ENCODE measurements around the gene CADM2.

Gene CADM2

DNA sequence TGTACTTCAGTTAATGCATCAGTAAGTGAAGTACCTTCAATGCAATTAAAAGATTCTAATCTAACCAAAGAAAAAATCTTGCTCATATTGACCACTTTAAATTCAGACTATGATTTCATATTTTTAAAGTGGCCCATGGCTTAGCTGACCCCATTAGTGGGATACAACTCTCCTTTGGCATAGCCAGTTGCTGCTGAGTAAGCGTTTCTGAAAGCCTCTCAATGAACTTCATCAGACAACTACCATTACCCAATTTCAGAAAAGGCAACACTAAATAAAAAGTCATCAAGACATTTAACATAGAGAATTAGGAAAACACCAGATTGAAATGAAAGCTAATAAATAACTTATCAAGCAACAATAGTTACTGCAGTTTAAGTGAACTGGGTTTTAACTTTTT, 27.0 kb downstream of the CADM2 start:
- no peak for DNase-seq

DNA sequence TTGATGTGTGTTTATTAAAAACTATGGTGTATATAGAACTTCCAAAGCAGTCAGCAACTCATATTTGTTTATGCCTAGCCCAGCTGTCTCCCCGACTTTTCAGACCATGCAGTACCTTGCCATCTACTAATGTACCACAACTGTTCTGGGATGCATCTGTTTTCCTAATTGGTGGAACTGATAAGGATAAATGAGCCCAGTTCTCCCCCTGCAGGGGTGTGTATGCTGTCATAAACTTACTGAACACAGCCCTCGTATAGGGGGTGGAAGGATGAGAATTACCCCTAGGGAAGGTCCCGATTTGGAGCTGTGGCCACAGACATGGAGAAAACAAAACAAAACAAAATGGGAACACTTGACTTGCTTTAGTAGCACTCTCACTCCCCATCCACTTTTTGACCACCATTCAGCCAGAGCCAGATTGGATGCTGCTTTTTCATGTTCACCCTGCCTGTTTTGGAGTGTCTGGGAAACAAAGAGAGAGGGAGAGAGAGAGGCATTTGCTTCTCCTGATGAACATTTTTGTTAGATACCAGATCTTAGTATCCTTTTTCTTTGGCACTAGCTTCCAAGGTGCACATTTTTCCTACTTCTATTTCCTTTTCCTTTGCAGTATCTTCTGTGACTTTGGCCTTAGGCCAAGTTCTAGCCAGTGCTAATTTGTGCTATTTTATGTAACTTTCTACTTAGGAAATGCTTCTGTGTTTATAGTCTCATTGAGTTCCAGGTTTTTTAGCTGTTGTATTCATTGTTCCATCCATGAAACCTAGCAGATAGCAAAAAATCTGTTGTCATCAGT, 29.1 kb downstream of the CADM2 start:
- DNase-seq, result no peak

DNA sequence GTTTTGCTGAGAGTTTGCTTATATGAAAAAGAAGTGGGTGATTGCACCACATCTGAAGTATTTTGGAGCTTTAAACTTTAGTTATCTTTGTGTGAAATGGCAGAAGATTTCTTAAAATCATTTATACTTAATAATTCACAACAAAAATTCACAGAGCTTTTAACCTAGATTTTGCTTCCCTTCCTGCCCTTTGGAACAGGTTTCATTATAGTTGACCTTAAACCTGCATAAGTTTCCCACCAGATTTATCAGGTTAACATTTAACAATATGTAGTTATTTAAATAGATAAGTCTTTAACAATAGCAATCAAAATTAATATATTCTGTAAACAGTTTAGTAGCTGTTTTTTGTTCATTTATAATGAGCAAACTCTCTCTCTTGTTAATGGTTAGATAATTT, 30.3 kb downstream of the CADM2 start:
- DNase-seq, result no peak

DNA sequence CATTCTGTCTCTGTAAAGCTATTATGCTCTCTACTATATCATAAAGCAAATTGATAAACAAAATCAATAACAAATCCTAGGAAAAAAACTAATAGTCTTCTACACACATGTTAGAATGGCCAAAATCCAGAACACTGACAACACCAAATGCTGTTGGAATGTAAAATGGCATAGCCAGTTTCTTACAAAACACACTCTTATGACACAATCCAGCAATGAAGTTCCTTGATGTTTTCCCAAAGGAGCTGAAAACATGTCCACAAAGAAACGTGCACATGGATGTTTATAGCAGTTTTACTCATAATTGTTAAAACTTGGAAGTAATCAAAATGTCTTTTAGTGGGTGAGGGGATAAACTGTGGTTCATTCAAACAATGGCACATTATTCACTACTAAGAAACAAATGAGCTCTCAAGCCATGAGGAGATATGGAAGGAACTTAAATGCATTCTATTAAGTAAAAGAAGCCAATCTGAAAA, 32.7 kb downstream of the CADM2 start:
- DNase-seq, result no peak

DNA sequence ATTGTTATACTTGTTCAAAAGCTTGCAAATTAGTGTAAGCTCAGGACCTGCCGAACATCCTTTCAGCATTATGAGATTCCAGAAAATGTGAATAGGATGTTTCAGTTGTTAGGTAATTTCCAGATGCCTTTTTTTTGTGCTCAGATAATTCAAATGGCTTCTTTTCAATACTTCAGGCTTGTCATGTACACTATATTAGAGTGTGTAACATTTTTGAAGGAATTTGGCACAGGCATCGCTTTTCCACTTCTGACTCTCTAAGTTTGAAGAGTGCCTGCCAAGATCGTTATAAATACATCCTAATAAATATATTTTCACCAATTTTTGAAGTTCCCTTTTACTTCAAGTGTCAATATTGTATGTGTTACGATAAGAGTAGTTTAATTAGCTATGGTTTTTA, 35.2 kb downstream of the CADM2 start:
- no peak for DNase-seq

DNA sequence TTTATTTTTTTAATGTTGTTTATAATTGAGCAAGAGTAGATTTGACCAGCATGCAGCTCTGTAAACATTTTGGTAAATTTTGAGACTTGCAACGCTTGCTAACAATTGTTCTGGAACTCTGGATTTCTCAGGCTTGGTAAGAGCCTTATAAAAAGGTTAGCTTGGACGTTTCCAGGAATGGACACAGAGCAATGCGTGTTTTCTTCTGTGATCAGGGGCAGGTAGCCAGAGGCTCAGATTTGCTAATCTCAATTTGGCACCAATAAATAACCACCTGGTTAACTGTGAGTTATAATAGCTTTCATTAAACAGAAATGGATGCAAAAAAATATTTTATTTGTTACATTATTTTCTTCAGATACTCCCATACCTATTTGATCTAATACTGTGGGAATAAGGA, 39.8 kb downstream of the CADM2 start:
- no peak for DNase-seq

DNA sequence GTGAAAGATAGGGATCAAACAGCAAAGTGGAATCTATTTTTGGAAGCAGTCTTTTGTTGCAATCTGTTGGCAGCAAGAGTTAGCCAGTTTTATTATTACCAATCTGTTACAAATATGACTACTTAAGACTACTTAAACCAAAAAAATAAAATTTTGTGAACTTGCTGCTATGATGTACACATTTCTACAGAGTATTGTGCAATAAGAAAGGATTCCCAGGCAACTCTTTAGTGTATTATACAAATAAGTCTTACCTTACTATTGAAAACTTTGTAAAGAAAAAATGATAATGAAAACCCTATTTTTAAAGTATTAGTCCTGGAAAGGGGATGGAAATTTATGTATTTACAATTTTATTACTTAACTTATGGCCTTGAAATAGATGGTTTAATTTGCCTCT, 44.7 kb downstream of the CADM2 start:
- no peak for DNase-seq

DNA sequence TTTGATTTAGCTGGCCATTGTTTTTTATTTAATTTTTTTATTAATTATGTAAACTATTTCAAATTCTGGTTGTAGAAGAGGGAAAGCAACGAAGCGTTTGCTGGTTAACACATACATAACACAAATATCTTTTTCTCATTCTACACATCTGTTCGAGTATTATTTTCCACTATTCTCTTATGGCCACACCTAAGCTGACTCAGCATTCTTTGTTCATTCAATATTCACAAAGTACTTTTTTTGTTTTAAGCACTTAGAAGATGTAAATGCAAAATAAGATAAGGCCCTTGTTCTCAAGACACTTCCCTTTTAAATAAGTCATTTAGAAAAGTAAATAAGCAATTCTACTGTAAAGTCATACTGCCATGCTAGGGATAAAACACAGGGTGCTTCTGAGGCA, 45.4 kb downstream of the CADM2 start:
- no peak for DNase-seq

DNA sequence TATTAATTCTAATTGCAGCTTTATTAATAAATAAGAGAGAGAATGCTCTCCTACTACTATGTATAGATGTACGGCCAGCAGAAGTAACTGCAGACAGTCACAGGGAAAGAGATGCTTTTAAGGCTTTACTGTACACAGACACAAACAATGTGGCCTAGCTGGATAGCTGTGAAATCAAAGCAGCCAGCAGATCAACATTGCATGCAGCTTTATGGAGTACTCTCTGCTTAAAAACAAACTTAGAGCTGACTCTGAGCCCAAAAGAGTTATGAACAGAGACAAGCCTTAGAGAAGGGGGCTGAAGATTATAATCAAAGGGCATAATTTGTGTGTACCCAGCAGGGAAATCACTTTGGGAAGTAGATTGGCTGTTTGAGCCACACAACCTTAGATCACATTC, 47.2 kb downstream of the CADM2 start:
- DNase-seq, result no peak

DNA sequence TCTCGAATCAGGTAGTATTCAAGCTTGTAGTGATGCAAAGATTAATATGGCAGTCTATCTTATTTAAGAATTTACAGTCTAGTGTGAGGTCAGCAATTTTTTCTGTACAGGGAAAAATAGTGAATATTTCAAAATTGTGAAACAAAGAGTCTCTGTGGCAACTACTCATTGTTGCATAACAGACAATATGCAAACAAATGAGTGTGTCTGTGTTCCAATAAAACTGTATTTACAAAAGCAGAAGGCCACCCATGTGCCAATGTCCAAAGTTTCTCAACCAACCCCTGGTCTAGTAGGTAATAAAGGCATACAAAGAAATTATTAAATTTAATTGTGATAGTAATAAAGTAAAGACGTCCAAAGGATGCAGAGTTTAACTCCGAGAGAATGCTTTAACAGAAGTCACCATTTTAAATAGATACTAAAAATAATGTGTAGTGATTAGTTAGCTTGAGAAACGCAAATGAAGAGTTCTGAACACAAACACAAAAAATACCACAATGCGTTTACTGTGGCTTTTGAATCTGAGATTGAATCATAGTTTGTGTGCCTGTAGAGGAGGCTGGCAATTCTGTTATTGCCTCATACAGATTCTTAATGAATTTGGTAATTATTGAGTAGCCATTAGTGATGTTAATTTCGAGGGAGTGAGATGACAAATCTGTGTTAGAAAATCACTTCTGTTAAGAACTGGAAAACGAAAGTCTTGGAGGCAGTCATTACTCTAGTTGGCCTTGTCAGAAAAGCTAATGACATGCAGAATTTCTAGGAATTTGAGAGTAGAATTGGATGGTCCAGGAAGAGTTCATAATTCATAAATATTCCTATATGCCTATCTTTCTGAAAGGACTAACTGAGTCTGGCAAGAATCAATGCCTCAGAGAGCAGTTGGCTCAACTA, 48.7 kb downstream of the CADM2 start:
- DNase-seq, result no peak

DNA sequence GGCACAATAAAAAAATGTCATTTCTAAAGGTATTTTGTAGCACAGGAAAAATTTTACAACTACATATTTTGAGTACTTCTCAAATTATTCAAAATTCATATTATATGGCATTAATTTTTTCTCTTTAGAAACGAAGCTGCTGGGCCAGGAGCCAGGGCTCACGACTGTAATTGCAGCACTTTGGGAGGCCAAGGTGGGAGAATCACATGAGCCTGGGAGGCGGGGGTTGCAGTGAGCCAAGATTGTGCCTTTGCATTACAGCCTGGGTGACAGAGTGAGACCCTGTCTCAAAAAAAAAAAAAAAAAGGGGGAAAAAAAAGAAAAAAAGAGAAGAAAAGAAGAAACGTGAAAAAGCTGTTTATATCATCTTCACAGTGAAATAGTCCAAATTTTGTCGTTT, 62.0 kb downstream of the CADM2 start:
- DNase-seq, result no peak

DNA sequence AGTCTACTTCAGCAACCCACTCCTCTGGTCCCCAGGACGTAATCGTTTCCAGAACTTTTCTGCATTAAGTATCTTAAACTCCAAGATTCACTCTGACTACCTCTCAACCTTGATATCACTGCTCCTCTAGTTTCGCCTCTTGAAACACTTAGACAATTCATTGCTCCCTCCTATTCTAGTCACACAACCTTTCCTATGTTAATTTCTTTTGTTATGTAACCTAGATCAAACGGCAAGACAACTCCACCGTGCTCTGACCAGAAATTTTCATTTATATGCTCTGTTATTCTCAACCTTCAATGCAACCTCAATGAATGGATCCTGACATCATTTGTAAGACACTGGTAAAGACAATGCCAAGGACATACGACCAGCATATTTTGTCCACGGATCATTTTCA, 71.3 kb downstream of the CADM2 start:
- no peak for DNase-seq

DNA sequence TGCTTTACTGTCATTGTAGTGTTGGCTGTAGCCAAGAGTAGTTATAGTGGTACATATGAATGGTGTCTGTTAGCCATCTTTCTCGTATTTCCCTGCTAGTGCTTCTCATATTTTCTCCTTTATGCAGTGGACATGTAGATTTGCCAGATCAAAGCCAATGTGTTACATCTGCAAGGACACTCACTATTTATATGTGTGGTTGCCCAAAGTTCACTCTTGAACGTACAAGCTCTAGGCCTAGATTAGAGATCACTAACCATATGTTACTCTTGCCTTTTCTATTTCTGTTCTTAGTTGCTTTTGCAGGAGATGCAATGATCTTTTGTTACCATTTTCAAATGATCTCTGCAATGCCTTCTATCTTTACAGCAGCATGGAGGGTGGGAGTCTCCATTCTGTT, 78.4 kb downstream of the CADM2 start:
- no peak for DNase-seq

DNA sequence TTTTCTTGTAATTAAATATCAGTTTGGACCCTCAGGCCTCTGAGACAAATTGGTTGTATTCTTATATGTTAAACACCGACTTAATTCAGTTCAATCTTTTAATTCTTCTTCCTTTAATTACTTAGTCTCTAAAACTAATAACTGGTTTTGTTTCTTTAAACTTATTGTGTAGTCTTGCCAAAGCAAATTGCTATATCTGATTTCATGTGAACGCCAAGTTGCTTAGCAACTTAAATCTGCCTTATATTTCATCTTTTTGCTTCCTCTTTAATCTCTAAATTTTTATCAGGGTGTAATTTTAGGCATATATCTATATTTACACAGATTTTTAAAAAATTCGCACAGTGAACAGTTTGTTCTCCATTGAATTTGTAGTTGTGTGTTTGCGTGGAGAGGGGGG, 82.2 kb downstream of the CADM2 start:
- no peak for DNase-seq

DNA sequence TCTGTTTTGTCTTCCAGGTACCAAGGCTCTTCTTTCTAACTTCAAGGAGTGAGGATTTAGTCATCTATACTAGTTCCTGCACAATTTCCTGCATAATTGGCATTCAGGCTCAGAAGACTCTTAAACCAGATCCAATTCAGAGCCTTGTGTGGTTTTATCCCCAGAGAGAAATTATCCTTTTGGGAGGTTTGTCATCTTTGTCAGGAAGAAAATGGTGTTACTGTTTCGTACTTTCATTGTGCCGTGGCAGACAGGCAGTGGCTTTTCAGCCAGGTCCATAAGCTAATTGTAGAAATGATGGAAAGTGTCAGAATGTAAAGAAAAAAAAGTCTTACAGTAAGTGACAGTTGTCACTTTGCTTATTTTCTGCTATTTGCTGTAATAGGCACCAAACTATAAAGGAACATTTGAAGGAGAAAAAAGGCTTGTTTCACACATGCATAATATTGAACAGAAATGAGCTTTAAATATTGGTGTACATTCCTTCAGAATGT, 82.8 kb downstream of the CADM2 start:
- no peak for DNase-seq

DNA sequence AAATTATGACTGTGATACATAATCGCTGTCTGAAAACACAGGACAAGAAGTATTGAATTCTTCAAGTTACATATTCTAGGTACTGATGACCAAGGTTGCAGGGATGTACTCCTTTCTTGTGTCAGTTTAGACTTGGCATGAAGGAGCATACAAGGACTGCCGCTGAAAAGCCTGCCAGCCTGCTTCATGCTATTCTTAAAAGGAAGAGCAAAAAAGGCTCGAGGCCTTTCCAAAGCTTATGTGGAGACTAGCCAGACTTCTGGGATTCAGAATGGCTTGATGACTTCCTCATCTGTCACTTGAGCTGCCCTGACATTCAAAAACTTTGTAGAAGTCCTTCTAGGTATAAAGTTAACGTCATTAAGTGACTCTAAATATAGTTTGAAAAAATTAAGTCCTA, 92.0 kb downstream of the CADM2 start:
- no peak for DNase-seq

DNA sequence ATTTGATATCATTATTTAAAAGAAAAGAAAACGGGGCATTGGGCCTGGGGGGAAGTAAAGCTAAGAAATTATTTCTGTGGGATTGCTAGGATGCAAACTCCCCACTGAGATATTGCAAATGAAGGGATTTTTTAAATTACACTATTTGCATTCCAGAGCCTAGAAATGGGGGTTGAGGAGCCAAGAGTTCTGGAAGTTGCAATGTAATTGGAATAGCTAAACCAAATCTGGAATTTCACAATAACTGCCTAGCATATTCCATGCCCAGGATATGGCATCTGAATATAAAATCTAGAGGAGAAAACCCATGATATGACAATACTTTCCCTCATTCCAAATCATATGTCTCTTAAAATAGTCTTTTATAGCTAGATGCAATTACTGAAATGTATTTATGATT, 93.0 kb downstream of the CADM2 start:
- DNase-seq, result no peak

DNA sequence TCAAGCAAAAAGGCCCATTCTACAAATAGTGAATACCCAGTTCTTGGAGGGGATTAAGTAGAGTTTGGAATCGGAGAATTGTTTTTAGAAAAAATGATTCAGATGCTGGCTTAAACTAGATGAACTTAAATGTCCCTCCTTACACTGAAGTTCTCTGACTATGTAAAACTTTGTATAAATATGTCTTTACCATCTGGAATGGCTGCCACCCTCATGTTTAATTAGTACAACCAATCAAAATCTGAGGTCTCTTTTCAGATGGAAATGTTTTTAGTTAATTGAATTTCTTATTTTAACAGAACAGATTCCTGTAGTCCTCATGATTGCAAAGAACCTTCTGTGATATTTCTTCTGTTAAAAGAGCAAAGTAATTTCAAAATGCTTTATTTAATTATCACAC, 94.8 kb downstream of the CADM2 start:
- no peak for DNase-seq

DNA sequence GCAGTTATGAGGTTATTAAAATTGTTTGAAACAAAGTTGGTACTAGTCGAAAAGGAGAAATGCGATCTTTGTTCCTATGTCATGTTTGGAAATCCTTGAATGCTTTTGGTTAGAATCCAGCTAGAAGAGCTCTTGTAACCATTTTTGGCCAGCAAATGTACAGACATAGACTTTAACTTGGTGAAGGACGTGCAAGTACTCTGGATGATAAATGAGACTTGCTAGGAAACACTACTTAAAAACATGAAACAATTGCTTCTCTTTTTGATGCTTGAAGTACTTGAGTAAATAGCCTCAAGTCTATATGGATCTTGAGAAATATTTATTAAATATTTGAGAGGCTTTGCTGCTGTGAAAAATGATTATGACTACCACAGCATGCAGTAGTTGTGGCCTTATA, 95.8 kb downstream of the CADM2 start:
- no peak for DNase-seq

DNA sequence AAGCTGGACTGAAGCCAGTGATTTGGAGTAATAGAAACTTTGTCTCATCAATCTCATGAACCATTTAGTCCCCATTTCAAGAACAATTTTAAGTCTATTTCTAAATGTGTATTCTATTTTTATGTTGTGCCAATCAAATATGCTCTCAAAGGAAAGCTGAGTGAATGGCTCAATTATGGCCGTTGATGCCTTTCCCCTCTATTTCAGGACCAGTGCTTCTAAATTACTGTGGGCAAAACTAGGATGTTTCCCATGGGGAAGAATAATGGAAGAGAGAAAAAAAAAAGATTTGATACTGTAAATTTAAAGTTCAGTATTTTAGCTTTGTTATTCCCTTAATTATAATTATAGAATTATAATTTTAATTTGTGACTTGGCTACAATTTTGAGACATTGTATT, 110.1 kb downstream of the CADM2 start:
- no peak for DNase-seq

DNA sequence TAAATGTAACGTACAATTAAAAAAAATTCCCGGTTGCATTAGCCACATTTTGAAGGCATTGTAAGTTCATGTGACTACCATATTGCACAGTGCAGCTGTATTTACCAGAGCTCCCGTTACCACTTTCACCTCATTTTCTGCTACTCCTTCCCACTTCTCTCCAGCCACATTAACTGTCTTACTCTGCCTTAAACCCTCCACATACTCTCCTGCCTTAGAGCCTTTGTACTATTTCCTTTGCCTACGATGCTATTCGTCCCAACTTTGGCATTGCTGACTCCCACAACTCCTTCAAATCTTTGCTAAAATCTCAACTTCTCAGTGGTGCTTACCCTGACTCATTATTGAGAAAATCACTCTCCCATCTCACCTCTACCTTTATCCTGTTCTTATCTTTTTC, 115.2 kb downstream of the CADM2 start:
- no peak for DNase-seq

DNA sequence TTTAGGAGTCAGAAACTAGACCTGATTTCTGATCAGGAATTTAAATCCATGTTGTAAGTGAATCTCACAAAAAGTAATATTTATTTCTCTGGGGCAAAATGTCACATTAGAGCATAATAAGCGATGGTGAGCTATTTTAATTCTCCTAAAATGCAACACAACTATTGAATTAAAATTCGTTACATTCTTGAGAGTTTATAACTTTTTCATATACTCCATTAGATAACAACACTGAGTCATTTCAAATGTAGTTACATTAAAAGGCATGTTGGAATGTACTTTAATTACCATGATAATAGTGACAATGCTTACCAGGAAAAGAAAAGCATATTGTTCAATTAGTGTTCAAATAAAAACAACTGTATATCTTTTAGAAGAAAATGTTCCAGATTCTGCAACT, 116.9 kb downstream of the CADM2 start:
- DNase-seq, result no peak

DNA sequence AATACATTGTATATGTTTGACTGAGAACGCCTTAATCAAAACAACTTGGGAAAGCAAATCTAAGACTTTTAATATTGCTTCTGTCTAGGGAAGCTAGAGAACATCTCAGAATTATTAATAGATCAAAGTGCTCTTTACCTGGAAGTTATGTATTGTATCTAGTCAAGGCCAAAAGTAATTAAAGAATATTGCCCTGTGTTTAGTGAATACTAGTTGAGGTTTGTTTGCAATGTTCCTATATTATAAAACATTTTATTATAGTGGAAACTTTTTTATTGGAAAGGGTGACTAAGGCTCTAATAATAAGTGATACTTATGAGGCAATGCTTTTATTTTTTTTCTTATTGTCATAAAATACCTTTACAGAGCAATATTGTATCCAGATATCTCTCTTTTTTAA, 118.2 kb downstream of the CADM2 start:
- no peak for DNase-seq
